Transverse colon (tissue), 4 donors: ENCODE data around the gene CBX7. TPM values are rescaled to one million over a fixed set of nuclear protein-coding genes. Genes with fewer than 3 reads are reported as not detected.

ENCODE experiments used
- DNase-seq: peaks from one replicate; pipeline ENCODE4 v3.0.0-alpha.2; 2019
- H3K27ac ChIP-seq, 4 donors: fragments of 200-600 bp; sonication (generic); 2 replicates each; pipeline ENCODE4 v1.5.1; 2016 to 2018; ENCODE audit warnings: inconsistent platforms in 4 of 4
- H3K27me3 ChIP-seq: fragments of 200-600 bp; sonication (generic); 2 replicates; pipeline ENCODE4 v1.5.1; 2017; ENCODE audit warnings: inconsistent platforms
- H3K36me3 ChIP-seq, 4 donors: fragments of 200-600 bp; sonication (generic); 2 replicates each; pipeline ENCODE4 v1.5.1; 2017 to 2019; ENCODE audit warnings: inconsistent platforms in 4 of 4
- H3K4me1 ChIP-seq, 4 donors: fragments of 200-600 bp; sonication (generic); 2 replicates each; pipeline ENCODE4 v1.5.1; 2017 to 2020; ENCODE audit warnings: inconsistent platforms in 4 of 4
- H3K4me3 ChIP-seq, 4 donors: fragments of 200-600 bp; sonication (generic); 1 replicate in 1 of 4; 2 replicates in 3 of 4; pipeline versions ENCODE4 v1.5.1 to v1.6.1; 2017 to 2019; ENCODE audit warnings: inconsistent platforms in 4 of 4
- H3K9me3 ChIP-seq, 2 donors: fragments of 200-600 bp; sonication (generic); 2 replicates each; pipeline ENCODE4 v1.5.1; 2017 to 2019; ENCODE audit warnings: inconsistent platforms in 2 of 2
- EP300 ChIP-seq: sonication (generic); formaldehyde crosslinking; IDR thresholded peaks from one replicate; pipeline ENCODE4 v1.6.1; 2017; ENCODE audit warnings: antibody characterized with exemption, low read depth
- POLR2A ChIP-seq: fragments of 450-650 bp; IDR thresholded peaks from one replicate; pipeline ENCODE4 v1.6.1; 2016; ENCODE audit warnings: antibody characterized with exemption, mild to moderate bottlenecking, moderate library complexity
- POLR2AphosphoS5 ChIP-seq, 3 donors: sonication (generic); formaldehyde crosslinking; IDR thresholded peaks; one replicate each; pipeline ENCODE4 v1.6.1; 2016; ENCODE audit warnings: antibody characterized with exemption in 3 of 3
- WGBS, 2 donors: methylation state at CpG; one replicate each; pipeline ENCODE4 v1.1.5; 2018; ENCODE audit warnings: low coverage in 1 of 2; 5-methylcytosine and 5-hydroxymethylcytosine counted together
- in situ Hi-C, 4 donors: fragments of 200-750 bp; cut with MboI; loops; one replicate each; pipeline versions ENCODE4 v1.15.0 to v1.15.1; 2017; ENCODE audit warnings: low sequenced_read_pairs in 3 of 4, low pct_ligation_motif_present in 1 of 4, low pct_unique_long_range_greater_than_20kb in 1 of 4
- intact Hi-C: fragments of 100-400 bp; cut with DNase I; formaldehyde crosslinking; loops from one replicate; pipeline ENCODE4 v1.15.1; 2023; ENCODE audit warnings: low total_unique reads
- total RNA-seq, 4 donors: library from RNA; depleted of rRNA; stranded (reverse); fragments of >200 nt; gene quantifications; one replicate each; pipeline ENCODE4 v1.1.0, GENCODE V29; 2016
- TF ChIP-seq, protein P1 (sequence below), 5 experiments: fragments of 200-600 bp in 3 of 5; fragments of 450-650 bp in 2 of 5; sonication (generic) in 3 of 5; IDR thresholded peaks; 1 replicate in 2 of 5; 2 replicates in 3 of 5; pipeline ENCODE4 v1.5.1; 2016 to 2017; ENCODE audit warnings: antibody characterized with exemption in 5 of 5, inconsistent platforms in 3 of 5, mild to moderate bottlenecking in 2 of 5, moderate library complexity in 1 of 5

The CBX7 gene
- total RNA-seq, 4 donors from 2014 or later, result 15.3 to 129 (median 58.4) TPM

- DNase-seq, result no peak
- in situ Hi-C loops, result no loop called here
These were observed 14.0 kb downstream of the CBX7 start for GRCh38 chr22:39138357-39138997.

GRCh38 chr22:39136317-39136716 lies 16.2 kb downstream of the CBX7 start:
- Histone ChIP-seq H3K4me3 (no peak overlapping the region), H3K36me3 (no peaks in the 10 kb centered on the region), H3K27me3 (no peaks in the 10 kb centered on the region), H3K4me1 (peaks cover 5 to 7% (median 6%) of the 10 kb centered on the region in 4 donors), H3K27ac (no peak overlapping the region), H3K9me3 (no peaks in the 10 kb centered on the region)
- TF ChIP-seq POLR2A (no peak), POLR2AphosphoS5 (IDR thresholded peaks at IDR 0.05) (no peak), EP300 (no peak)
- TF ChIP-seq, protein P1, sequence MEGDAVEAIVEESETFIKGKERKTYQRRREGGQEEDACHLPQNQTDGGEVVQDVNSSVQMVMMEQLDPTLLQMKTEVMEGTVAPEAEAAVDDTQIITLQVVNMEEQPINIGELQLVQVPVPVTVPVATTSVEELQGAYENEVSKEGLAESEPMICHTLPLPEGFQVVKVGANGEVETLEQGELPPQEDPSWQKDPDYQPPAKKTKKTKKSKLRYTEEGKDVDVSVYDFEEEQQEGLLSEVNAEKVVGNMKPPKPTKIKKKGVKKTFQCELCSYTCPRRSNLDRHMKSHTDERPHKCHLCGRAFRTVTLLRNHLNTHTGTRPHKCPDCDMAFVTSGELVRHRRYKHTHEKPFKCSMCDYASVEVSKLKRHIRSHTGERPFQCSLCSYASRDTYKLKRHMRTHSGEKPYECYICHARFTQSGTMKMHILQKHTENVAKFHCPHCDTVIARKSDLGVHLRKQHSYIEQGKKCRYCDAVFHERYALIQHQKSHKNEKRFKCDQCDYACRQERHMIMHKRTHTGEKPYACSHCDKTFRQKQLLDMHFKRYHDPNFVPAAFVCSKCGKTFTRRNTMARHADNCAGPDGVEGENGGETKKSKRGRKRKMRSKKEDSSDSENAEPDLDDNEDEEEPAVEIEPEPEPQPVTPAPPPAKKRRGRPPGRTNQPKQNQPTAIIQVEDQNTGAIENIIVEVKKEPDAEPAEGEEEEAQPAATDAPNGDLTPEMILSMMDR (IDR thresholded peaks at IDR 0.05), result no peak
- in situ Hi-C loops (no loop called here), intact Hi-C loops (loop anchor here (10.0 kb wide), 1 partner anchor 272 kb away; no protein-coding TSS in a partner anchor)
- no peak for DNase-seq
- 85% methylated on average over 8 of the region's 8 CpGs; no CpG with 5 or more reads in 1 of the 2 donors for WGBS, 2 donors

More at GRCh38 chr22:39138357-39138997, 14.0 kb downstream of the CBX7 start:
- Histone ChIP-seq H3K9me3 (no peaks in the 10 kb centered on the region), H3K36me3 (no peaks in the 10 kb centered on the region), H3K4me3 (no peak overlapping the region), H3K27me3 (no peaks in the 10 kb centered on the region), H3K27ac (no peak overlapping the region), H3K4me1 (peaks cover 0 to 4% (median under 1%) of the 10 kb centered on the region in 4 donors)
- WGBS, 2 donors, result 73 to 88% methylated on average over 4 to 13 of the region's 14 CpGs
- TF ChIP-seq, protein P1 (IDR thresholded peaks at IDR 0.05), result no peak
- TF ChIP-seq POLR2A, result no peak
- intact Hi-C loops, result loop anchor here (10.0 kb wide), 1 partner anchor 274 kb away; no protein-coding TSS in a partner anchor

GRCh38 chr22:39135092-39135896 lies 17.2 kb downstream of the CBX7 start:
- DNase-seq, result peak; percentile 44
- H3K27ac ChIP-seq, result peak overlapping the region in 1 of 4 donors; percentile 10

More at GRCh38 chr22:39135092-39135896, 17.2 kb downstream of the CBX7 start:
- Histone ChIP-seq H3K36me3 (no peaks in the 10 kb centered on the region), H3K4me3 (no peak overlapping the region), H3K27me3 (no peaks in the 10 kb centered on the region), H3K4me1 (peaks cover 9 to 17% (median 16%) of the 10 kb centered on the region in 4 donors), H3K9me3 (no peaks in the 10 kb centered on the region)
- 59 to 100% methylated on average over 1 to 15 of the region's 15 CpGs for WGBS, 2 donors
- TF ChIP-seq, protein P1 (IDR thresholded peaks at IDR 0.05), result peak in 4 of 5 experiments; percentile 24 to 33 (median 28)
- TF ChIP-seq POLR2AphosphoS5 (IDR thresholded peaks at IDR 0.05), result no peak
- TF ChIP-seq POLR2A, result no peak
- in situ Hi-C loops, result no loop called here
- intact Hi-C loops, result loop anchor here (10.0 kb wide), 1 partner anchor 270 kb away; no protein-coding TSS in a partner anchor
